A673 (cell line): ENCODE results near the gene ABCA2. TPM values are rescaled to one million over a fixed set of nuclear protein-coding genes. Genes with fewer than 3 reads are reported as not detected.

Experiments
- BruUV-seq: library from RNA; stranded (reverse); fragments of 400-500 nt; replicated peaks from 2 replicates; lab custom pipeline; 2021; lab: Mats Ljungman, UMichigan
- CTCF ChIA-PET: fragments of 300-600 bp; sonication (Branson Sonifier 250); formaldehyde crosslinking; loops from one replicate; lab custom pipeline; 2022; ENCODE audit warnings: antibody characterized with exemption; lab: Charles Lee
- POLR2A ChIA-PET: fragments of 300-600 bp; sonication (Branson Sonifier 250); formaldehyde crosslinking; loops from one replicate; lab custom pipeline; 2022; ENCODE audit warnings: antibody characterized with exemption; ENCODE audit not compliant: low non-redundant PET; lab: Charles Lee
- DNase-seq: peaks from one replicate; pipeline ENCODE4 v3.0.0-alpha.2; 2015; ENCODE audit warnings: low spot score
- H3K27ac ChIP-seq: fragments of 200-600 bp; sonication (generic); 2 replicates; pipeline ENCODE4 v1.5.1; 2016; ENCODE audit warnings: mixed run types, low read depth, mild to moderate bottlenecking, mixed read lengths, antibody characterized with exemption, low read length; ENCODE audit not compliant: poor library complexity, severe bottlenecking
- H3K27me3 ChIP-seq: fragments of 200-600 bp; sonication (generic); replicated peaks from 2 replicates; pipeline ENCODE4 v1.6.1; 2017; ENCODE audit warnings: mixed run types, low read depth, mild to moderate bottlenecking, mixed read lengths, antibody characterized with exemption, low read length; ENCODE audit not compliant: insufficient read depth, poor library complexity
- H3K36me3 ChIP-seq: fragments of 200-600 bp; sonication (generic); 2 replicates; pipeline ENCODE4 v1.6.1; 2016; ENCODE audit warnings: mixed run types, mild to moderate bottlenecking, mixed read lengths, antibody characterized with exemption, low read length; ENCODE audit not compliant: insufficient read depth, poor library complexity, severe bottlenecking
- H3K4me1 ChIP-seq: fragments of 200-600 bp; sonication (generic); 2 replicates; pipeline ENCODE4 v1.6.1; 2017; ENCODE audit warnings: mixed run types, mild to moderate bottlenecking, mixed read lengths, antibody characterized with exemption, low read length; ENCODE audit not compliant: insufficient read depth, poor library complexity, severe bottlenecking
- H3K4me3 ChIP-seq: fragments of 200-600 bp; sonication (generic); 2 replicates; pipeline ENCODE4 v1.5.1; 2016; ENCODE audit warnings: low read depth, mixed run types, mild to moderate bottlenecking, mixed read lengths, low read length; ENCODE audit not compliant: poor library complexity, severe bottlenecking
- H3K9me3 ChIP-seq: fragments of 200-600 bp; sonication (generic); 2 replicates; pipeline ENCODE4 v1.6.1; 2016; ENCODE audit warnings: mixed run types, low read depth, mild to moderate bottlenecking, mixed read lengths, antibody characterized with exemption, low read length; ENCODE audit not compliant: poor library complexity, severe bottlenecking
- EZH2 ChIP-seq: fragments of 200-600 bp; sonication (generic); IDR thresholded peaks from 2 replicates; pipeline ENCODE4 v1.6.1; 2017; ENCODE audit warnings: borderline replicate concordance, low read depth, mild to moderate bottlenecking, mixed read lengths, antibody characterized with exemption, low read length; ENCODE audit not compliant: poor library complexity, severe bottlenecking
- intact Hi-C: fragments of 100-400 bp; cut with micrococcal nuclease; formaldehyde crosslinking; loops from one replicate; pipeline ENCODE4 v1.10.0; 2022; ENCODE audit not compliant: unreplicated experiment
- total RNA-seq: library from RNA; stranded (reverse); gene quantifications from 2 replicates; pipeline ENCODE4 v1.2.3, GENCODE V29; 2021
- TF ChIP-seq, protein P1 (sequence below): fragments of 300-800, 200-600 bp; sonication (generic); conservative IDR thresholded peaks from 2 replicates; pipeline ENCODE4 v1.5.1; 2017; ENCODE audit warnings: low read depth, mild to moderate bottlenecking, antibody characterized with exemption, low read length, moderate library complexity, mixed read lengths

Gene ABCA2
- total RNA-seq, 1 experiment from 2014 or later = 27.8 TPM

DNA sequence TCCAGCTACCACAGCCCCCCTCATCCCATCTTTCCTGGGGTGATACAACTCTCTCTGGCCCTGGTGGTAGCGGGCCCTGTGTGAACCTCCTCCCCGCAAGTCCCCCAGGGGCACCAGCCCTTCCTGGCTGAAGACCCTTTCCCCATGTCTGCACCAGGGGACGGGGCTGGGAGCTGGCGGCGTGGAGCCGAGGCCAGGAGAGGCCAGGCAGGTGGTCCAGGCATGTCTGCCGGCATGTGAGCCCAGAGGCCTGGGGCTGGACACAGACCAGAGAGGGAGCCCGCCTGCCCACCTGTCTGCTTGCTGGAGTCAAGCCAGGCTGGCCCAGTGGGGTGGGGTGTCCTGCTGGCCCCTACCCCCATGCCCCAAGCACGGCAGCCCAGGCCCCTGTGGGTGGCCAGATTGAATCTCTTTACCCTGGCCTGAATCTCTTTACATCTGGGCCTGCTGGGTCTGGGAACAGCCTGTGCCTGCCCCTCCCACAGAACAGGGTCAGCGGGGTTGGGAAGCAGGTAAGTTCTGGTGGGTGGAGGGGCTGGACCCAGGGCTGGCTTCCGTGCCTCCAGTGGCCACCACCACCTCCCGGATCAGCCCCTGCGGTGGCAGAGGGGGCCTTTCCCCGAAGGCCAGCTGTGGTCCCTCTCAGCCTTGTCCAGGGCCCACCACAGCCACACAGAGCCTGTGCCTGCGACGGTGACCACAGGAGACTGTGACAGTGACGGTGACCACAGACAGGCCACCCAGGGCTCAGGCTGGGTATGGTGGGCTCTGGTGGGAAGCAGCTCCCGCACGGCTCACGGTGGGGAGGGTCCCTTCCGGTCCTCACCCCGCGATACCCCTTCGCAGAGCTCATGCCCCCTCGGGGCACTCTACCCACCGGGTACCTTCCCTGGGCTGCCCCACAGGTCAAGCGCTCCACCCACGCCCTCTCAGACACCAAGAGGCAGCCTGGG lies 68.9 kb downstream of the ABCA2 start:
- no TSS peak for BruUV-seq
- POLR2A ChIA-PET = no interaction called here
- intact Hi-C loops = no loop called here

DNA sequence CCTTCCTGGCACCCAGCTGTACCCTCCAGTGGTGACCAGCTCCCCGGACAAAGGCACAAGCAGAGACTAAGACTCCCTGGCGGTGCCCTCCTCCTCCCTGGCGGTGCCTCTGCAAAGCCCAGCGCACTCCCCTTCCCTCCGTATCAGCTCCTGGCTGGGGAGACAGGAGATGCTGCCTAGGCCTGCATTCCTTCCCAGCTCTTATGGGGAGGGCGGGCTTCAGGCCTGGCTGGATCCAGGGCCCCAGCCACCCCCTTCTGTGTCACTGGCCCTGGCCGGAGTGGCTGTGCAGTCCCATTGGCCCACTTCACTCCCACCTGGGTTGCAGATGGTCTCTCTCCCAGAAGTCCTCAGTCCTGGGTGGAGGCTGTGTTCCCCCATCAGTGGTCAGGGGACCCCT lies 69.6 kb downstream of the ABCA2 start:
- TF ChIP-seq, protein P1, sequence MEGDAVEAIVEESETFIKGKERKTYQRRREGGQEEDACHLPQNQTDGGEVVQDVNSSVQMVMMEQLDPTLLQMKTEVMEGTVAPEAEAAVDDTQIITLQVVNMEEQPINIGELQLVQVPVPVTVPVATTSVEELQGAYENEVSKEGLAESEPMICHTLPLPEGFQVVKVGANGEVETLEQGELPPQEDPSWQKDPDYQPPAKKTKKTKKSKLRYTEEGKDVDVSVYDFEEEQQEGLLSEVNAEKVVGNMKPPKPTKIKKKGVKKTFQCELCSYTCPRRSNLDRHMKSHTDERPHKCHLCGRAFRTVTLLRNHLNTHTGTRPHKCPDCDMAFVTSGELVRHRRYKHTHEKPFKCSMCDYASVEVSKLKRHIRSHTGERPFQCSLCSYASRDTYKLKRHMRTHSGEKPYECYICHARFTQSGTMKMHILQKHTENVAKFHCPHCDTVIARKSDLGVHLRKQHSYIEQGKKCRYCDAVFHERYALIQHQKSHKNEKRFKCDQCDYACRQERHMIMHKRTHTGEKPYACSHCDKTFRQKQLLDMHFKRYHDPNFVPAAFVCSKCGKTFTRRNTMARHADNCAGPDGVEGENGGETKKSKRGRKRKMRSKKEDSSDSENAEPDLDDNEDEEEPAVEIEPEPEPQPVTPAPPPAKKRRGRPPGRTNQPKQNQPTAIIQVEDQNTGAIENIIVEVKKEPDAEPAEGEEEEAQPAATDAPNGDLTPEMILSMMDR = no peak
- TF ChIP-seq EZH2 = no peak
- no peaks in the 10 kb centered on the region for H3K9me3 ChIP-seq
- ChIA-PET POLR2A (no interaction called here), CTCF (no interaction called here)
- no peak overlapping the region for H3K4me3 ChIP-seq
- no peaks in the 10 kb centered on the region for H3K27me3 ChIP-seq
- no peaks in the 10 kb centered on the region for H3K4me1 ChIP-seq
- no peak for DNase-seq
- H3K36me3 ChIP-seq = no peaks in the 10 kb centered on the region
- no peak overlapping the region for H3K27ac ChIP-seq
- BruUV-seq = no TSS peak
- intact Hi-C loops = no loop called here

More for the DNA sequence above, 68.9 kb downstream of the ABCA2 start:
- no peaks in the 10 kb centered on the region for H3K27me3 ChIP-seq
- H3K4me1 ChIP-seq = no peaks in the 10 kb centered on the region
- H3K36me3 ChIP-seq = no peaks in the 10 kb centered on the region
- no peak for TF ChIP-seq EZH2
- TF ChIP-seq, protein P1 = no peak
- no peaks in the 10 kb centered on the region for H3K9me3 ChIP-seq
- DNase-seq = no peak
- H3K4me3 ChIP-seq = no peak overlapping the region
- no peak overlapping the region for H3K27ac ChIP-seq
- CTCF ChIA-PET = no interaction called here

DNA sequence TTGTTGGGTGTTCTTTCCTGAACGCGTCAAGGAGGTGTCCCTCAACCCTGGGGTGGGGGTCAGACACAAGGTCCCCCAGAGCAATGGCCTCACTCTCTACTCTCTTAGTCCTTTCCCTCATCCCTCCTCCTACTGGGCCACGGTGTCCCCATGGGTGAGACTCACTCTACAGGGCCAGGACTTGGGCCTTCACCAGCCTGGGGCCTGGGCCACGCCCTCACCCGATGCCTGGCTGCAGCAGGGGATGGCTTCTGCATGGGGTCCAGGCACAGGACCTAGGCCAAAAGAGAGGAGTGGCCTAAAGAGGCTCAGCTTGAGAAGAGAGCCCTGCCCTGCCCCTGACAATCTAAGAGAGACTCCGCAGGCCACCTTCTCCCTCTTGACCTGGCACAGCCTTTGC lies 70.1 kb downstream of the ABCA2 start:
- no peak overlapping the region for H3K27ac ChIP-seq
- ChIA-PET POLR2A (no interaction called here), CTCF (no interaction called here)
- H3K36me3 ChIP-seq = no peaks in the 10 kb centered on the region
- DNase-seq = no peak
- BruUV-seq = no TSS peak
- no peaks in the 10 kb centered on the region for H3K27me3 ChIP-seq
- no peak overlapping the region for H3K4me3 ChIP-seq
- H3K9me3 ChIP-seq = no peaks in the 10 kb centered on the region
- TF ChIP-seq, protein P1 = no peak
- TF ChIP-seq EZH2 = no peak
- H3K4me1 ChIP-seq = no peaks in the 10 kb centered on the region
- intact Hi-C loops = no loop called here
